Lung (tissue), 12 donors: ENCODE data around the gene ASPSCR1. TPM values are rescaled to one million over a fixed set of nuclear protein-coding genes. Genes with fewer than 3 reads are reported as not detected.

Experiments
- ATAC-seq: fragments of 200-7000 bp; cut with Tn5 transposase; one replicate; pipeline ENCODE4 v1.9.1; 2020; ENCODE audit warnings: moderate number of reproducible peaks; ENCODE audit not compliant: insufficient read depth, low FRiP score
- DNase-seq, 3 donors: peaks; one replicate each; pipeline ENCODE4 v3.0.0-alpha.2; 2013 to 2017
- H3K27ac ChIP-seq, 2 donors: one replicate each; pipeline ENCODE4 v1.5.1; 2013; ENCODE audit warnings: mild to moderate bottlenecking in 2 of 2, moderate library complexity in 2 of 2, control low read depth in 1 of 2, inconsistent platforms in 1 of 2, low read depth in 1 of 2, low read length in 1 of 2
- H3K27me3 ChIP-seq, 3 donors: one replicate each; pipeline ENCODE4 v1.5.1; 2013; ENCODE audit warnings: low read length in 2 of 3; ENCODE audit not compliant: control insufficient read depth in 3 of 3, insufficient read depth in 3 of 3
- H3K36me3 ChIP-seq, 4 donors: one replicate each; pipeline ENCODE4 v1.5.1; 2013; ENCODE audit warnings: low read length in 4 of 4, mild to moderate bottlenecking in 1 of 4, moderate library complexity in 1 of 4; ENCODE audit not compliant: control insufficient read depth in 4 of 4, insufficient read depth in 4 of 4
- H3K4me1 ChIP-seq, 5 donors: one replicate each; pipeline ENCODE4 v1.5.1; 2013; ENCODE audit warnings: low read length in 5 of 5, mild to moderate bottlenecking in 2 of 5, moderate library complexity in 1 of 5; ENCODE audit not compliant: control insufficient read depth in 5 of 5, insufficient read depth in 5 of 5
- H3K4me3 ChIP-seq: one replicate; pipeline ENCODE4 v1.5.1; 2013; ENCODE audit warnings: mild to moderate bottlenecking, control low read depth, moderate library complexity
- H3K9ac ChIP-seq, 2 donors: one replicate each; pipeline ENCODE4 v1.5.1; 2013; ENCODE audit warnings: low read length in 2 of 2, control low read depth in 1 of 2; ENCODE audit not compliant: insufficient read depth in 1 of 2
- H3K9me3 ChIP-seq, 4 donors: one replicate each; pipeline ENCODE4 v1.5.1; 2013; ENCODE audit warnings: low read length in 3 of 4, mild to moderate bottlenecking in 1 of 4, moderate library complexity in 1 of 4; ENCODE audit not compliant: control insufficient read depth in 4 of 4, insufficient read depth in 3 of 4
- WGBS, 2 donors: extraction: QIAGEN DNeasy Blood & Tissue Kit; methylation state at CpG; one replicate each; pipeline ENCODE4 v1.1.7; 2013; 5-methylcytosine and 5-hydroxymethylcytosine counted together
- polyA plus RNA-seq, 2 donors: library from polyadenylated mRNA; stranded (reverse); fragments of 200-250 nt; gene quantifications; one replicate each; pipeline ENCODE4 v1.2.1, GENCODE V29; 2013
- total RNA-seq, 2 donors: library from RNA; depleted of rRNA in 1 of 2; stranded (reverse); fragments of >200 nt in 1 of 2; gene quantifications; one replicate each; pipeline ENCODE4 v1.2.1, GENCODE V29; 2014 to 2021
- TF ChIP-seq, protein P1 (sequence below): IDR thresholded peaks from 2 replicates; pipeline ENCODE4 v1.5.1; 2012; ENCODE audit warnings: mild to moderate bottlenecking; ENCODE audit errors: control extremely low read depth, extremely low read depth
- donor health status: control.
- donor health status: control.
- donor health status: Bipolar disorder and iron deficiency.
- donor health status: healthy.
- donor health status: DM: yes; HTN: yes; CAD: no.

ASPSCR1 gene
- total and polyA plus RNA-seq, 4 donors = 22.9 to 68.6 (median 42.4) TPM

DNA sequence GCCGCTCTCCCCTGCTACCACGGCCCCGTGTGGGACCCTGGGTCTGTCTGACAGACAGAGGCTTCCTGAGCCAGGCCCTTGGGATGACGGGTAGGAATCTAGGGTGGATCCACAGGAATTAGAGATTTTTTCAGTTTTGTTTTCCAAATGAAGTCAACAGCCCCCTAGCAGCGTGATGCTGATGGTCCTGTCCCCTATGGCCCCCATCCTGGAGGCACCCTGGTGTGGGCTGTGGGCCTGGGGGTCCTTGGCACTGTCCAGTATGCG, 29.7 kb downstream of the ASPSCR1 start:
- peaks cover 3 to 22% (median 8%) of the 10 kb centered on the region in 5 donors for H3K4me1 ChIP-seq
- 89 to 90% methylated on average over 6 of the region's 6 CpGs for WGBS, 2 donors
- H3K4me3 ChIP-seq = no peak overlapping the region
- TF ChIP-seq, protein P1, sequence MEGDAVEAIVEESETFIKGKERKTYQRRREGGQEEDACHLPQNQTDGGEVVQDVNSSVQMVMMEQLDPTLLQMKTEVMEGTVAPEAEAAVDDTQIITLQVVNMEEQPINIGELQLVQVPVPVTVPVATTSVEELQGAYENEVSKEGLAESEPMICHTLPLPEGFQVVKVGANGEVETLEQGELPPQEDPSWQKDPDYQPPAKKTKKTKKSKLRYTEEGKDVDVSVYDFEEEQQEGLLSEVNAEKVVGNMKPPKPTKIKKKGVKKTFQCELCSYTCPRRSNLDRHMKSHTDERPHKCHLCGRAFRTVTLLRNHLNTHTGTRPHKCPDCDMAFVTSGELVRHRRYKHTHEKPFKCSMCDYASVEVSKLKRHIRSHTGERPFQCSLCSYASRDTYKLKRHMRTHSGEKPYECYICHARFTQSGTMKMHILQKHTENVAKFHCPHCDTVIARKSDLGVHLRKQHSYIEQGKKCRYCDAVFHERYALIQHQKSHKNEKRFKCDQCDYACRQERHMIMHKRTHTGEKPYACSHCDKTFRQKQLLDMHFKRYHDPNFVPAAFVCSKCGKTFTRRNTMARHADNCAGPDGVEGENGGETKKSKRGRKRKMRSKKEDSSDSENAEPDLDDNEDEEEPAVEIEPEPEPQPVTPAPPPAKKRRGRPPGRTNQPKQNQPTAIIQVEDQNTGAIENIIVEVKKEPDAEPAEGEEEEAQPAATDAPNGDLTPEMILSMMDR = no peak
- H3K27ac ChIP-seq = no peak overlapping the region
- ATAC-seq (no peak), DNase-seq (no peak)
- H3K9ac ChIP-seq = no peak overlapping the region
- no peaks in the 10 kb centered on the region for H3K9me3 ChIP-seq
- peaks cover 0 to 17% (median 0%) of the 10 kb centered on the region in 4 donors for H3K36me3 ChIP-seq
- no peaks in the 10 kb centered on the region for H3K27me3 ChIP-seq

DNA sequence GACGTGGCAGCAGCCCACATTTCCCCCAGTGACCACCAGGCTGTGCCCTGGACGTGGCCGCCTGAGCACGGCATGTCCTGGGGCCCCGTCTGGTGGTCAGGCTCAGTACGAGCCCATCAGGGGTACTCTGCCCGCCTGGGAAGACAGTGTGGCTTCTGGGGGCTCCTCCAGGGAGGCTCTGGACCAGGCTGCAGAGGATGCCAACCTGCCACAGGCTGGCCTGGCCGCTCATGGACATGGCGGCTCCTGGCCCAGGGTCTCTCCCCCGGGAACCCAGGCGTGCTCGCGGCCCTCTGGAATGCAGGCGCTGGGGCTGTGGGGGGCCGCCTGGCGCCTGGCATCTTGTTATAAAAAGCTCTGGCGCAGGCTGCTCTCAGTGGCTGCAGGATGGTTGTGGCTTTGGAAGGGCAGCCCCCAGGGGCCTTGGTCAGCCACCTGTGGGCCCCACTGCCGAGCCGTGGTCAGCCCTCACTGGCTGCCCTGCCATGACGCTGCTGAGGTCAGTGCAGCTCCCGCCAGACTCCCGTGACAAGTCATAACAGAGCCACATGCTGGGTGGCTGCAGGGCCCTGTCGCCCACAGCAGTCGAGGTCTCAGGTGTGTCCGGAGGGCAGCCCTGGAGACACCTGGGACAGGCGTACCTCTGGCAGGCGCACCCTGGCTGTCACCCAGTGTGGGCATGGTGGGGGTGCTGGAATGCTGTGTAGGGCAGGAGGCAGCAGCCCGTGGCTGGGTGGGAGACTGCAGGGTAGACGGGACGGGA, 30.2 kb downstream of the ASPSCR1 start:
- no peak overlapping the region for H3K27ac ChIP-seq
- peaks cover 0 to 20% (median 0%) of the 10 kb centered on the region in 4 donors for H3K36me3 ChIP-seq
- ATAC-seq = no peak
- DNase-seq = no peak
- 92 to 93% methylated on average over 29 to 30 of the region's 30 CpGs for WGBS, 2 donors
- peaks cover 3 to 27% (median 8%) of the 10 kb centered on the region in 5 donors for H3K4me1 ChIP-seq
- TF ChIP-seq, protein P1 = no peak
- H3K27me3 ChIP-seq = no peaks in the 10 kb centered on the region
- no peaks in the 10 kb centered on the region for H3K9me3 ChIP-seq
- no peak overlapping the region for H3K4me3 ChIP-seq
- H3K9ac ChIP-seq = no peak overlapping the region

DNA sequence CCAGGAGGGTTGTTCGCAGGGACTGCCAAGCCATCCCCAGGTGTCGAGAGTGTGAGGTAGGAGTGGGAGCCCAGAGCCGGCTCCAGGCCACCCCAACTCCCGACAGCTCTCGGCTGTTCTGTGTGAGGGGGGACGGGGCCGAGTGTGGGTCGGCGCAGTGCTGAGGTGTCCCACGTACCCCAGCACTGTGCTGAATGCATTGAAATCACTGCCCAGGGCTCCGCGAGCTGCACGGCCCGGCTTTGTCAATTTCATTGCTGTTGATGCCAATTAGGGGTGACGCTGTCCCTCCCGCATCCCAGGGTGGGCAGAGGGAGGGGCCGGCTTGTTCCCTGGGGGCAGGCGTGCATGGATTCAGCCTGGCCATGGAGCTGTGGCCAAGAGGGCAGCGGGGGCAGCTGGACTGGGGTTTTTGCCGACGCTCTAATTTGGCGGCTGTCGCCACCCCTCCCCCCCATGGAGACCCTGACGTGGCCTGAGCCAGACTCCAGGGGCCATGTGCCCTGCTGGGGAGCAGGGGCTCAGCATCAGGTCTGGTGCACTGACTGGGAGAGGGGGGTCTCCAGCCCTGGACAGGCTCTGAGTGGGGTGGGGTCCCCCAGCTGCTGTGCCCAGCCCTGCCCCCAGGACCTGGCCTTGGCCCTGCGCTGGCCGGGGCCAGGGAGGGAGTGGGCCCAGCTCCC, 31.0 kb downstream of the ASPSCR1 start:
- H3K36me3 ChIP-seq = peaks cover 0 to 21% (median 0%) of the 10 kb centered on the region in 4 donors
- no peaks in the 10 kb centered on the region for H3K27me3 ChIP-seq
- DNase-seq = no peak
- H3K4me1 ChIP-seq = peaks cover under 1 to 32% (median 3%) of the 10 kb centered on the region in 5 donors
- no peak overlapping the region for H3K4me3 ChIP-seq
- H3K9me3 ChIP-seq = no peaks in the 10 kb centered on the region
- TF ChIP-seq, protein P1 = no peak
- no peak for ATAC-seq
- no peak overlapping the region for H3K27ac ChIP-seq
- 93 to 95% methylated on average over 26 of the region's 26 CpGs for WGBS, 2 donors
- no peak overlapping the region for H3K9ac ChIP-seq
